Osteoblast (primary cell): Measurements from ENCODE around the gene PLCD3. TPM values are rescaled to one million over a fixed set of nuclear protein-coding genes. Genes with fewer than 3 reads are reported as not detected.

Source experiments
- DNase-seq: peaks from one replicate; pipeline ENCODE4 v3.0.0; 2011; ENCODE audit warnings: low spot score, mixed read lengths; ENCODE audit not compliant: insufficient read length; ENCODE audit errors: missing footprints
- H2AFZ ChIP-seq: 2 replicates; pipeline ENCODE4 v1.6.0; 2011; ENCODE audit warnings: mild to moderate bottlenecking, low read length
- H3K27ac ChIP-seq: 2 replicates; pipeline ENCODE4 v1.5.1; 2011; ENCODE audit warnings: mild to moderate bottlenecking, low read depth, low read length, moderate library complexity
- H3K27me3 ChIP-seq: 2 replicates; pipeline ENCODE4 v1.6.0; 2012; ENCODE audit warnings: mild to moderate bottlenecking, control low read depth, inconsistent platforms, low read length, moderate library complexity; ENCODE audit not compliant: insufficient read depth
- H3K36me3 ChIP-seq: 2 replicates; pipeline ENCODE4 v1.5.1; 2011; ENCODE audit warnings: mild to moderate bottlenecking, low read length, control low read depth, moderate library complexity; ENCODE audit not compliant: insufficient read depth
- H3K4me1 ChIP-seq: 2 replicates; pipeline ENCODE4 v1.5.1; 2011; ENCODE audit warnings: mild to moderate bottlenecking, low read length, control low read depth, moderate library complexity; ENCODE audit not compliant: insufficient read depth
- H3K4me2 ChIP-seq: 2 replicates; pipeline ENCODE4 v1.6.0; 2011; ENCODE audit warnings: mild to moderate bottlenecking, low read length; ENCODE audit not compliant: insufficient read depth
- H3K4me3 ChIP-seq: fragments of 200-600 bp; sonication (generic); 3 replicates; pipeline ENCODE4 v1.5.1; 2012; ENCODE audit warnings: mild to moderate bottlenecking, low read length, inconsistent platforms; ENCODE audit not compliant: insufficient read depth
- H3K79me2 ChIP-seq: 2 replicates; pipeline ENCODE4 v1.6.0; 2012; ENCODE audit warnings: mild to moderate bottlenecking, low read length, control low read depth, inconsistent platforms; ENCODE audit not compliant: insufficient read depth
- H3K9me3 ChIP-seq: 2 replicates; pipeline ENCODE4 v1.5.1; 2011; ENCODE audit warnings: low read depth, low read length, control low read depth
- H4K20me1 ChIP-seq: 2 replicates; pipeline ENCODE4 v1.6.0; 2012; ENCODE audit warnings: mild to moderate bottlenecking, low read length, control low read depth; ENCODE audit not compliant: insufficient read depth
- total RNA-seq: library from RNA; depleted of rRNA; stranded (reverse); fragments of >200 nt; gene quantifications from 2 replicates; pipeline ENCODE4 v1.2.3, GENCODE V29; 2012
- TF ChIP-seq, protein P1 (sequence below): IDR thresholded peaks from 2 replicates; pipeline ENCODE4 v1.5.1; 2011; ENCODE audit warnings: mild to moderate bottlenecking, low read depth, low read length, moderate library complexity; ENCODE audit errors: extremely low read depth

The PLCD3 gene
- total RNA-seq, 1 donor: 31.5 TPM

DNA sequence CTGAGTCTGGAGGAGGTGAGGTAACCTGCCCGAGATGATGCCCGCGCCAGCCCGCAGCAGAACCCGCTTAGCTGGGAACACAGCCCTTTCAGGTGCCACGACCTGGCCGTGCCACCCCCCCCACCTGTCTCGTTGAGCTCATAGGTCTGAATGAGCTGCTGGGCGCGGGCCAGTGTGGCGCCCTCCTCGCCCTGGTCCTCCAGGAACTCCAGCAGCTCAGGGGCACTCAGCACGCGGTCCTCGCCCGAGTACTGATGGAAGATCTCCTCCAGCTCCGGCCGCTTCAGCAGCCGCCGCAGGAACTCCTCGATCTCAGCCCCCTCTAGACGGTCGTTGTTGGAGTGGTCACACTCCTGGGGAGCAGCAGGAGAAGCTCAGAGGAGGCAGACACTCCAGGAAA, 13.6 kb downstream of the PLCD3 start:
- Histone ChIP-seq H3K4me3 (no peak overlapping the region), H3K27me3 (no peaks in the 10 kb centered on the region), H3K4me2 (no peak overlapping the region), H3K79me2 (peaks cover 4% of the 10 kb centered on the region), H3K36me3 (no peaks in the 10 kb centered on the region), H3K4me1 (peaks cover 2% of the 10 kb centered on the region), H3K9me3 (no peaks in the 10 kb centered on the region), H4K20me1 (no peaks in the 10 kb centered on the region), H3K27ac (no peak overlapping the region), H2AFZ (no peak overlapping the region)
- peak; percentile 71 for DNase-seq
- TF ChIP-seq, protein P1, sequence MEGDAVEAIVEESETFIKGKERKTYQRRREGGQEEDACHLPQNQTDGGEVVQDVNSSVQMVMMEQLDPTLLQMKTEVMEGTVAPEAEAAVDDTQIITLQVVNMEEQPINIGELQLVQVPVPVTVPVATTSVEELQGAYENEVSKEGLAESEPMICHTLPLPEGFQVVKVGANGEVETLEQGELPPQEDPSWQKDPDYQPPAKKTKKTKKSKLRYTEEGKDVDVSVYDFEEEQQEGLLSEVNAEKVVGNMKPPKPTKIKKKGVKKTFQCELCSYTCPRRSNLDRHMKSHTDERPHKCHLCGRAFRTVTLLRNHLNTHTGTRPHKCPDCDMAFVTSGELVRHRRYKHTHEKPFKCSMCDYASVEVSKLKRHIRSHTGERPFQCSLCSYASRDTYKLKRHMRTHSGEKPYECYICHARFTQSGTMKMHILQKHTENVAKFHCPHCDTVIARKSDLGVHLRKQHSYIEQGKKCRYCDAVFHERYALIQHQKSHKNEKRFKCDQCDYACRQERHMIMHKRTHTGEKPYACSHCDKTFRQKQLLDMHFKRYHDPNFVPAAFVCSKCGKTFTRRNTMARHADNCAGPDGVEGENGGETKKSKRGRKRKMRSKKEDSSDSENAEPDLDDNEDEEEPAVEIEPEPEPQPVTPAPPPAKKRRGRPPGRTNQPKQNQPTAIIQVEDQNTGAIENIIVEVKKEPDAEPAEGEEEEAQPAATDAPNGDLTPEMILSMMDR: no peak

GRCh38 chr17:45117848-45118646, 14.3 kb downstream of the PLCD3 start:
- H3K27ac ChIP-seq: no peak overlapping the region
- no peaks in the 10 kb centered on the region for H3K9me3 ChIP-seq
- no peak overlapping the region for H2AFZ ChIP-seq
- DNase-seq: peak; percentile 84
- no peak overlapping the region for H3K4me2 ChIP-seq
- no peaks in the 10 kb centered on the region for H3K27me3 ChIP-seq
- no peak overlapping the region for H3K4me3 ChIP-seq
- H3K79me2 ChIP-seq: no peaks in the 10 kb centered on the region
- H3K36me3 ChIP-seq: no peaks in the 10 kb centered on the region
- no peaks in the 10 kb centered on the region for H3K4me1 ChIP-seq
- TF ChIP-seq, protein P1: no peak
- no peaks in the 10 kb centered on the region for H4K20me1 ChIP-seq

DNA sequence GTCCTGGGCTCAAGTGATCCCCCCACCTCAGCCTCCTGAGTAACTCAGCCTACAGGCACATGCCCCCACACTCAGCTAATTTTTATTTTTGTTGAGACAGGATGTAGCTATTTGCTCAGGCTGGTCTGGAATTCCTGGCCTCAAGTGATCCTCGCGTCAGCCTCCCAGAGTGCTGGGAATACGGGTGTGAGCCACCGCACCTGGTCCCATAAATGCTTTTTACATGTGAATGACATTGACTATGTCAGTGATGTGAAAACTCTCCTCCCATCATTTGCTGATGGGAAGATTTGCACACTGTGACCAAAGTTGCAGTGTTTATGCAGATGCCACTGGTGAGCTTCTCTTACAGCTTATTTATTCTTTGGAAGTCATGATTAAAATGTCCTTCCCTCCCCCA, 15.0 kb downstream of the PLCD3 start:
- Histone ChIP-seq H3K4me1 (no peaks in the 10 kb centered on the region), H3K4me3 (no peak overlapping the region), H3K4me2 (no peak overlapping the region), H2AFZ (no peak overlapping the region), H3K9me3 (no peaks in the 10 kb centered on the region), H3K27me3 (no peaks in the 10 kb centered on the region), H3K79me2 (no peaks in the 10 kb centered on the region), H3K27ac (no peak overlapping the region), H3K36me3 (no peaks in the 10 kb centered on the region), H4K20me1 (no peaks in the 10 kb centered on the region)
- TF ChIP-seq, protein P1: no peak
- peak; percentile 66 for DNase-seq

GRCh38 chr17:45116434-45117016, 15.8 kb downstream of the PLCD3 start:
- Histone ChIP-seq H3K4me1 (no peaks in the 10 kb centered on the region), H3K79me2 (no peaks in the 10 kb centered on the region), H2AFZ (no peak overlapping the region), H3K4me3 (no peak overlapping the region), H3K36me3 (no peaks in the 10 kb centered on the region), H3K9me3 (no peaks in the 10 kb centered on the region), H3K27me3 (no peaks in the 10 kb centered on the region), H3K27ac (no peak overlapping the region), H4K20me1 (no peaks in the 10 kb centered on the region), H3K4me2 (no peak overlapping the region)
- TF ChIP-seq, protein P1: no peak
- peak; percentile 85 for DNase-seq
